ENCODE data around the gene CAMKMT. TPM values are rescaled to one million over a fixed set of nuclear protein-coding genes. Genes with fewer than 3 reads are reported as not detected.

Gene CAMKMT
- total RNA-seq, 2 donors from 2014 or later: 10.7 to 11.6 TPM

- Histone ChIP-seq H3K4me3 (no peak overlapping the region), H3K27ac (no peak overlapping the region), H3K9me3 (no peaks in the 10 kb centered on the region), H3K27me3 (no peaks in the 10 kb centered on the region), H3K9ac (ENCODE audit: low read depth in 2 of 2, low read length in 2 of 2) (no peak overlapping the region), H3K36me3 (no peaks in the 10 kb centered on the region), H3K4me1 (no peaks in the 10 kb centered on the region)
- no peak for TF ChIP-seq CTCF (IDR thresholded peaks at IDR 0.05)
- intact Hi-C loops (cut with DNase I): no loop called here
- DNase-seq: no peak
Observed at GRCh38 chr2:44452069-44452583, 90.4 kb downstream of the CAMKMT start.

- Histone ChIP-seq H3K27ac (no peak overlapping the region), H3K4me3 (no peak overlapping the region), H3K9ac (ENCODE audit: low read depth in 2 of 2, low read length in 2 of 2) (no peak overlapping the region), H3K27me3 (no peaks in the 10 kb centered on the region), H3K4me1 (no peaks in the 10 kb centered on the region), H3K36me3 (no peaks in the 10 kb centered on the region), H3K9me3 (no peaks in the 10 kb centered on the region)
- no peak for TF ChIP-seq CTCF (IDR thresholded peaks at IDR 0.05)
- intact Hi-C loops (cut with DNase I): no loop called here
- DNase-seq: no peak
Observed at GRCh38 chr2:44453259-44453658, 91.5 kb downstream of the CAMKMT start.

GRCh38 chr2:44455877-44456276, 94.1 kb downstream of the CAMKMT start:
- DNase-seq: no peak
- H3K4me3 ChIP-seq: no peak overlapping the region
- H3K36me3 ChIP-seq: no peaks in the 10 kb centered on the region
- TF ChIP-seq CTCF (IDR thresholded peaks at IDR 0.05): no peak
- no peaks in the 10 kb centered on the region for H3K4me1 ChIP-seq
- intact Hi-C loops (cut with DNase I): no loop called here
- H3K9me3 ChIP-seq: no peaks in the 10 kb centered on the region
- no peak overlapping the region for H3K9ac ChIP-seq (ENCODE audit: low read depth in 2 of 2, low read length in 2 of 2)
- H3K27ac ChIP-seq: no peak overlapping the region
- H3K27me3 ChIP-seq: no peaks in the 10 kb centered on the region

GRCh38 chr2:44456946-44457345, 95.2 kb downstream of the CAMKMT start:
- intact Hi-C loops (cut with DNase I): no loop called here
- Histone ChIP-seq H3K36me3 (no peaks in the 10 kb centered on the region), H3K4me1 (no peaks in the 10 kb centered on the region), H3K9me3 (no peaks in the 10 kb centered on the region), H3K27ac (no peak overlapping the region), H3K9ac (ENCODE audit: low read depth in 2 of 2, low read length in 2 of 2) (no peak overlapping the region), H3K27me3 (no peaks in the 10 kb centered on the region), H3K4me3 (no peak overlapping the region)
- TF ChIP-seq CTCF (IDR thresholded peaks at IDR 0.05): no peak
- DNase-seq: no peak

- H3K27ac ChIP-seq: no peak overlapping the region
- H3K9ac ChIP-seq (ENCODE audit: low read depth in 2 of 2, low read length in 2 of 2): no peak overlapping the region
- no peaks in the 10 kb centered on the region for H3K4me1 ChIP-seq
- H3K27me3 ChIP-seq: no peaks in the 10 kb centered on the region
- H3K36me3 ChIP-seq: no peaks in the 10 kb centered on the region
- no peak for TF ChIP-seq CTCF (IDR thresholded peaks at IDR 0.05)
- H3K4me3 ChIP-seq: no peak overlapping the region
- DNase-seq: no peak
- no peaks in the 10 kb centered on the region for H3K9me3 ChIP-seq
- intact Hi-C loops (cut with DNase I): no loop called here
Observed at GRCh38 chr2:44459739-44460138, 98.0 kb downstream of the CAMKMT start.

Measured in colonic mucosa (tissue), 4 donors.